MM.1S (cell line): ENCODE results near the gene WNT8A.

Experiments used
- EZH2 ChIP-seq: fragments of 300-600 bp; sonication (generic); optimal IDR thresholded peaks from 2 replicates; pipeline ENCODE3; 2017; ENCODE audit warnings: low read depth, mild to moderate bottlenecking, antibody characterized with exemption, low read length, mixed read lengths
- EZH2phosphoT487 ChIP-seq: fragments of 300-600 bp; sonication (generic); IDR thresholded peaks from 2 replicates; pipeline ENCODE4 v1.6.1; 2018; ENCODE audit warnings: antibody characterized with exemption, low read length
- TF ChIP-seq, protein P1 (sequence below): fragments of 300-600 bp; sonication (generic); IDR thresholded peaks from 2 replicates; pipeline ENCODE4 v1.5.1; 2016; ENCODE audit warnings: antibody characterized with exemption, low read length, mixed read lengths

DNA sequence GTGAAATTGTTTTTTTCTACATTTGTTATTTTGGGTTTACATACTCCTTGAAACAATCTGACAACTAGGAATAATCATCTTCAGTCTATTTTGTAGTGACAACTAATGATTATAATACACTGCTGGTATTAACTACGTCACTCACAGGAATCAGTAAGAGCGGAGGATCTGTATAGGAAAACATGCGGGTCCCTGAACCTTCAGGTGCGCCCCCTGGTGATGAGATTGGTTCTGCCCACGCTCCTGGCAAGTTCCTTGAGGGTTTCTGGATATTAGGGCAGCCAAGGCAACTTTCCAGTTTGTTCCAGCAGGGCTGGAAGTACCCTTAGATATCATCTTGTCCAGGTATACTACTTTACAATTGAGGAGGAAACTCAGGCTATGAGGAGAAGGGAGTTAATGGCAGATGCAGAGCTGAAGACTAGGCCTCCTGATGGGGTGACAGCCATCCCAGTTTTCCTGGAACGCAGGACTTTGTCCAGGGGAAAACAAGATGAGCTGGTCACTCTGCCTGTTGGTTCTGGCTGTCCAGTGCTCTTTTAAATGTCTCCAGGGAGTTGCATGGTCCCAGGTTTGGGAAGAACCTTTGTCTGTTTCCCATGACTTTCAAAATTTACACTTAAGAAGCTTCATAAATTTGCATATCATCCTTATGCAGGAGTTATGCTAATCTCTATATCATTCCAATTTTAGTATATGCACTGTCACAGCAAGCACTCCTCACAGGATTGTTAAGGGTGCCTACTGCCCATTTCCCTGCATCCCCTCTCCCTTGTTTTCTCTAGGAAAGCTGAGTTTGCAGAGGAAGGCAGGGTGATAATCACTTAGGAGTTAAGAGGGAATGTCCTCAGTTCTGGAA lies 14.9 kb upstream of the WNT8A start:
- TF ChIP-seq, protein P1, sequence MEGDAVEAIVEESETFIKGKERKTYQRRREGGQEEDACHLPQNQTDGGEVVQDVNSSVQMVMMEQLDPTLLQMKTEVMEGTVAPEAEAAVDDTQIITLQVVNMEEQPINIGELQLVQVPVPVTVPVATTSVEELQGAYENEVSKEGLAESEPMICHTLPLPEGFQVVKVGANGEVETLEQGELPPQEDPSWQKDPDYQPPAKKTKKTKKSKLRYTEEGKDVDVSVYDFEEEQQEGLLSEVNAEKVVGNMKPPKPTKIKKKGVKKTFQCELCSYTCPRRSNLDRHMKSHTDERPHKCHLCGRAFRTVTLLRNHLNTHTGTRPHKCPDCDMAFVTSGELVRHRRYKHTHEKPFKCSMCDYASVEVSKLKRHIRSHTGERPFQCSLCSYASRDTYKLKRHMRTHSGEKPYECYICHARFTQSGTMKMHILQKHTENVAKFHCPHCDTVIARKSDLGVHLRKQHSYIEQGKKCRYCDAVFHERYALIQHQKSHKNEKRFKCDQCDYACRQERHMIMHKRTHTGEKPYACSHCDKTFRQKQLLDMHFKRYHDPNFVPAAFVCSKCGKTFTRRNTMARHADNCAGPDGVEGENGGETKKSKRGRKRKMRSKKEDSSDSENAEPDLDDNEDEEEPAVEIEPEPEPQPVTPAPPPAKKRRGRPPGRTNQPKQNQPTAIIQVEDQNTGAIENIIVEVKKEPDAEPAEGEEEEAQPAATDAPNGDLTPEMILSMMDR = peak; percentile 89
- TF ChIP-seq EZH2 (no peak), EZH2phosphoT487 (no peak)
